HepG2 (cell line): ENCODE data around the gene PLSCR2.

Experiments used
- CTCF ChIP-seq: sonication (generic); formaldehyde crosslinking; IDR thresholded peaks from 2 replicates; pipeline ENCODE4 v1.5.0; 2020; ENCODE audit warnings: mild to moderate bottlenecking, missing genetic modification reagents, moderate library complexity
- POLR2A ChIP-seq, 2 experiments: IDR thresholded peaks; 2 replicates each; pipeline ENCODE4 v1.6.1; 2011; ENCODE audit warnings: low read depth in 2 of 2, low read length in 2 of 2, mild to moderate bottlenecking in 1 of 2, moderate library complexity in 1 of 2; ENCODE audit not compliant: insufficient read depth in 1 of 2
- RAD21 ChIP-seq: fragments of 450-650 bp; formaldehyde crosslinking; IDR thresholded peaks from 2 replicates; pipeline ENCODE4 v1.5.0; 2020; ENCODE audit warnings: mild to moderate bottlenecking
- SRY ChIP-seq: sonication (generic); formaldehyde crosslinking; IDR thresholded peaks from 2 replicates; pipeline ENCODE4 v1.8.0; 2022; ENCODE audit warnings: mild to moderate bottlenecking, missing genetic modification reagents
- UBTF ChIP-seq: sonication (generic); formaldehyde crosslinking; IDR thresholded peaks from 2 replicates; pipeline ENCODE4 v1.4.0; 2020; ENCODE audit warnings: mild to moderate bottlenecking, missing genetic modification reagents
- TF ChIP-seq, protein P1 (sequence below): sonication (generic); formaldehyde crosslinking; IDR thresholded peaks from 2 replicates; pipeline ENCODE4 v1.8.1; 2023; ENCODE audit warnings: missing genetic modification reagents, inconsistent platforms, borderline replicate concordance

DNA sequence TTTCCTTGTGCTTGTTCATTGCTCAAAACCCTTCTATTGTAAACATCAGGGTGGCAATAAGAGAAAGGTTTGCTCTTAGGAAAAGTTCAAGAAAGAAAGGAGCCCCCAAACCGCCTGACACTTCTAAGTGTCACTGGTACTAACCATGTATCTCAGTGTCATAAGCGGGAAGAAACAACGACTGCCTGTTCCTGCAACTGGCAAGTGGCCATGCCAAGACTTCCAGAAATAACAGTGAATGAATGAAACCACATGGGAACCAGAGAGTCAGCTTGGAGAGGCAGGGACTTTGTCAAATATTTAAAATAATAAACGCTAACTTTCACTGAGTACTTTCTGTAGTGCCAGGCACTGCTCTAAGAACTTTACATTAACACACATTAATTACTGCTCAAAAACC lies 1.1 kb downstream of the PLSCR2 start:
- TF ChIP-seq POLR2A (IDR thresholded peaks at IDR 0.05; ENCODE audit: insufficient read depth in 1 of 2, low read depth in 2 of 2, low read length in 2 of 2) (no peak), CTCF (CRISPR knock-in tag) (no peak), RAD21 (CRISPR knock-in tag) (no peak), UBTF (CRISPR knock-in tag) (no peak), SRY (CRISPR knock-in tag) (no peak)
- TF ChIP-seq, protein P1, sequence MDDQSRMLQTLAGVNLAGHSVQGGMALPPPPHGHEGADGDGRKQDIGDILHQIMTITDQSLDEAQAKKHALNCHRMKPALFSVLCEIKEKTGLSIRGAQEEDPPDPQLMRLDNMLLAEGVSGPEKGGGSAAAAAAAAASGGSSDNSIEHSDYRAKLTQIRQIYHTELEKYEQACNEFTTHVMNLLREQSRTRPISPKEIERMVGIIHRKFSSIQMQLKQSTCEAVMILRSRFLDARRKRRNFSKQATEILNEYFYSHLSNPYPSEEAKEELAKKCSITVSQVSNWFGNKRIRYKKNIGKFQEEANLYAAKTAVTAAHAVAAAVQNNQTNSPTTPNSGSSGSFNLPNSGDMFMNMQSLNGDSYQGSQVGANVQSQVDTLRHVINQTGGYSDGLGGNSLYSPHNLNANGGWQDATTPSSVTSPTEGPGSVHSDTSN (CRISPR knock-in tag): no peak
